OCI-LY7 (cell line): Measurements from ENCODE around the gene TARS3.

Source experiments
- EZH2phosphoT487 ChIP-seq: fragments of 200-600 bp; sonication (generic); IDR thresholded peaks from 2 replicates; pipeline ENCODE4 v1.6.1; 2018; ENCODE audit warnings: low read depth, borderline replicate concordance, mild to moderate bottlenecking, mixed run types, antibody characterized with exemption, low read length, moderate library complexity, mixed read lengths
- TF ChIP-seq, protein P1 (sequence below): fragments of 200-600 bp; sonication (generic); conservative IDR thresholded peaks from 2 replicates; pipeline ENCODE4 v1.5.1; 2014; ENCODE audit warnings: mild to moderate bottlenecking, antibody characterized with exemption, low read length, moderate library complexity, mixed read lengths

DNA sequence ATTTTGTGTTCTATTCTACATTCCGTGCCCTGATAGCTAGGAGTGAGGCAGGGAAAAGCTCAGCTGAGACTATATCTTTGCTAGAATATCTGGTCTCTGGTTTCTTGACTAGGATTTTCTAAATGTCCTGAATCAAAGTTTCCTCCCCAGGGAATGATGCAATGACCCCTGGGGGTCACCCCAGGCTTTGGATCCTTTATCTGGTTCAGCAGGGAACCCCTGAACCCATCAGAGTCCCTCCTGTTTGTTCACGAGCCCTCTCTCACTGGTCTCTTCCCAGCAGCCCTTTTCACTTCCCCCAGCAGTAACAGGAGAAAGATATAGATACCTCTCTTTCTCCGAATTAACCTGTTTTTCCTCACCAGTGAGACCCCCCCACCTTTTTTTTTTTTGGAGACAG is 86.4 kb downstream of the TARS3 start:
- no peak for TF ChIP-seq EZH2phosphoT487
- TF ChIP-seq, protein P1, sequence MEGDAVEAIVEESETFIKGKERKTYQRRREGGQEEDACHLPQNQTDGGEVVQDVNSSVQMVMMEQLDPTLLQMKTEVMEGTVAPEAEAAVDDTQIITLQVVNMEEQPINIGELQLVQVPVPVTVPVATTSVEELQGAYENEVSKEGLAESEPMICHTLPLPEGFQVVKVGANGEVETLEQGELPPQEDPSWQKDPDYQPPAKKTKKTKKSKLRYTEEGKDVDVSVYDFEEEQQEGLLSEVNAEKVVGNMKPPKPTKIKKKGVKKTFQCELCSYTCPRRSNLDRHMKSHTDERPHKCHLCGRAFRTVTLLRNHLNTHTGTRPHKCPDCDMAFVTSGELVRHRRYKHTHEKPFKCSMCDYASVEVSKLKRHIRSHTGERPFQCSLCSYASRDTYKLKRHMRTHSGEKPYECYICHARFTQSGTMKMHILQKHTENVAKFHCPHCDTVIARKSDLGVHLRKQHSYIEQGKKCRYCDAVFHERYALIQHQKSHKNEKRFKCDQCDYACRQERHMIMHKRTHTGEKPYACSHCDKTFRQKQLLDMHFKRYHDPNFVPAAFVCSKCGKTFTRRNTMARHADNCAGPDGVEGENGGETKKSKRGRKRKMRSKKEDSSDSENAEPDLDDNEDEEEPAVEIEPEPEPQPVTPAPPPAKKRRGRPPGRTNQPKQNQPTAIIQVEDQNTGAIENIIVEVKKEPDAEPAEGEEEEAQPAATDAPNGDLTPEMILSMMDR, result no peak
